Heart left ventricle (tissue), 16 donors: Measurements from ENCODE around the gene SLC9B1. TPM values are rescaled to one million over a fixed set of nuclear protein-coding genes. Genes with fewer than 3 reads are reported as not detected.

Experiments
- ATAC-seq, 4 donors: fragments of 200-7000 bp; cut with Tn5 transposase; one replicate each; pipeline ENCODE4 v1.9.1; 2020 to 2022; ENCODE audit warnings: moderate library complexity in 4 of 4, mild to moderate bottlenecking in 3 of 4, moderate number of reproducible peaks in 1 of 4
- DNase-seq, 5 donors: peaks; one replicate each; pipeline ENCODE4 v3.0.0-alpha.2; 2020
- H3K27ac ChIP-seq, 12 donors: fragments of 200-600 bp; sonication (generic) in 4 of 12; one replicate each; pipeline versions ENCODE4 v1.5.0 to v1.8.0; 2016 to 2022; ENCODE audit warnings: mild to moderate bottlenecking in 2 of 12
- H3K27me3 ChIP-seq, 9 donors: fragments of 200-600 bp; sonication (generic) in 2 of 9; one replicate each; pipeline versions ENCODE4 v1.5.1 to v1.8.0; 2016 to 2022; ENCODE audit warnings: mild to moderate bottlenecking in 3 of 9
- H3K36me3 ChIP-seq, 9 donors: fragments of 200-600 bp; sonication (generic) in 2 of 9; one replicate each; pipeline versions ENCODE4 v1.5.0 to v1.8.0; 2018 to 2022; ENCODE audit warnings: mild to moderate bottlenecking in 2 of 9
- H3K4me1 ChIP-seq, 12 donors: fragments of 200-600 bp; sonication (generic) in 4 of 12; one replicate each; pipeline versions ENCODE4 v1.5.0 to v1.8.0; 2016 to 2022; ENCODE audit warnings: mild to moderate bottlenecking in 3 of 12
- H3K4me3 ChIP-seq, 12 donors: fragments of 200-600 bp; sonication (generic) in 4 of 12; one replicate each; pipeline versions ENCODE4 v1.5.0 to v1.8.0; 2017 to 2022; ENCODE audit warnings: mild to moderate bottlenecking in 9 of 12, moderate library complexity in 4 of 12
- H3K9me3 ChIP-seq, 12 donors: fragments of 200-600 bp; sonication (generic) in 4 of 12; one replicate each; pipeline versions ENCODE4 v1.5.0 to v1.8.0; 2016 to 2022; ENCODE audit warnings: mild to moderate bottlenecking in 1 of 12
- POLR2A ChIP-seq, 2 donors: fragments of 450-650 bp; IDR thresholded peaks; one replicate each; pipeline ENCODE4 v1.6.1; 2017; ENCODE audit warnings: antibody characterized with exemption in 2 of 2, mild to moderate bottlenecking in 2 of 2, moderate library complexity in 2 of 2
- WGBS, 4 donors: extraction: QIAGEN DNeasy Blood & Tissue Kit in 2 of 4; methylation state at CpG; one replicate each; pipeline versions ENCODE4 v1.1.5 to v1.1.7; 2013 to 2018; 5-methylcytosine and 5-hydroxymethylcytosine counted together
- intact Hi-C, 10 donors: fragments of 100-400 bp; cut with DNase I; formaldehyde crosslinking; loops; one replicate each; pipeline versions ENCODE4 v1.11.1 to v1.14.2; 2022
- polyA plus RNA-seq, 2 donors: library from polyadenylated mRNA; stranded (reverse); fragments of 200-250 nt; gene quantifications; one replicate each; pipeline ENCODE4 v1.2.3, GENCODE V29; 2013
- total RNA-seq, 9 donors: library from RNA; depleted of rRNA in 2 of 9; stranded (reverse); fragments of >200 nt in 2 of 9; fragmentation: NEBNext Ultra II Directional in 3 of 9; extraction: Animal tissue kit (Norgen Biotek cat#: 25700) in 3 of 9; gene quantifications; one replicate each; pipeline versions ENCODE4 v1.1.0 to v1.2.4, GENCODE V29; 2016 to 2023
- TF ChIP-seq, protein P1 (sequence below), 12 donors: fragments of 200-600 bp; sonication (generic) in 4 of 12; IDR thresholded peaks; one replicate each; pipeline versions ENCODE4 v1.5.0 to v1.8.0; 2018 to 2022; ENCODE audit warnings: antibody characterized with exemption in 12 of 12, mild to moderate bottlenecking in 5 of 12
- donor health status: ischemic (EF 13 %, LVEDD 7.1; RV severe dilation, severe dysfunction).
- donor health status: healthy with polysubstance abuse.
- donor health status: DM: no; HTN: yes; CAD: no.
- donor health status: DM: no; HTN: no; CAD: no.
- donor health status: ischemic (EF 25% LVEDD 6.9; RV normal size, moderate dysfunction).
- donor health status: ischemic (EF 25% LVEDD 5.7; RV mildly dilated, moderate dysfunction).
- donor health status: healthy.
- donor health status: DM: yes; HTN: yes; CAD: no.
- donor health status: ischemic (EF 35%, LVEDD 5.7; RV mildly dilated, moderate dysfunction).
- donor health status: nonischemic (EF 11% LVEDD 7.7; RV severe dilation, severe dysfunction).
- donor health status: DM: yes; HTN: yes; CAD: no.
- donor health status: PGD.
- donor health status: ischemic (EF 29% LVEDD 5.4; RV normal size, mild dysfunction).
- donor health status: nonischemic (EF 23%, LVEDD 6.1; RV moderate dilation, normal function).

Gene SLC9B1
- total and polyA plus RNA-seq, 11 donors, result 0.07 to 1.8 (median 0.56) TPM; not detected in 3

DNA sequence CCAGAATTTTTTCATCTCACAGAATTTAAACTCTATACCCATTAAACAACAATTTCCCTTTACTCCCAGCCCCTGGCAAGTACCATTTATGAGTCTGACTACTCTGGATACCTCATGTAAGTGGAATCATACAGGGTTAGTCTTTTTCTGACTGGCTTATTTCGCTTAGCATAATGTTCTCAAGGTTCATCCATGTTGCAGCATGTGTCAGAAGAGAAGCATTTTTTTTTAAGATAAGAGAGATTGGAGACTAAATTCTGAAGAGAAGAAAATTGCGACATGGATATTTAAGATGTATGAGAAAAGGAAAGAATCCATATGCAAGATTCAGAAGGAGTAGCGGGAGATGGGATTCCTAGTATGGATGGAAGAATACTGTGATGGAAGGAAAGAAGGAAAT is 11.3 kb upstream of the SLC9B1 start:
- intact Hi-C loops, result no loop called here

DNA sequence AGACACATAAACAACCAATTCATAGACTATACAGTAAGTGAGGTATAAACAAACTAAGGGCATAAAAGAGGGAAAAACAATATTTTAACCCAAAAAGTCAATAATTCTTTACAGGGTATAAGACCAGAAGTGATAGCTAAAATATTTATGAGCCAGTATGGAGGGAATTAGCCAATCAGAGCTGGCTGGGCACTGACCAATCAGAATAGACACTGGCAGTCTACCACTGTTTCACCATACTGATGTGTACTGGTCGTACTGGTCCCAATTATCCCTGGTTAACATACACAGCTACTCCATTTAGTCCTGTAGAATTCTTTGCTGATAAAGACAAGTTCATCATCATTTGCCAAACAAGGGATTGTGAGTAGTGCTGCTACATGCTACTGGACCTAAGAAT is 9.8 kb upstream of the SLC9B1 start:
- Histone ChIP-seq H3K4me1 (no peaks in the 10 kb centered on the region), H3K27me3 (no peaks in the 10 kb centered on the region), H3K36me3 (peaks cover 0 to 28% (median 0%) of the 10 kb centered on the region in 9 donors), H3K9me3 (peaks cover 0 to 9% (median 0%) of the 10 kb centered on the region in 12 donors), H3K27ac (no peak overlapping the region), H3K4me3 (no peak overlapping the region)
- DNase-seq (no peak), ATAC-seq (no peak)
- 90 to 100% (median 96%) methylated on average over 1 of the region's 1 CpG for WGBS, 4 donors
- intact Hi-C loops, result no loop called here
- no peak for TF ChIP-seq POLR2A (IDR thresholded peaks at IDR 0.05)
- TF ChIP-seq, protein P1, sequence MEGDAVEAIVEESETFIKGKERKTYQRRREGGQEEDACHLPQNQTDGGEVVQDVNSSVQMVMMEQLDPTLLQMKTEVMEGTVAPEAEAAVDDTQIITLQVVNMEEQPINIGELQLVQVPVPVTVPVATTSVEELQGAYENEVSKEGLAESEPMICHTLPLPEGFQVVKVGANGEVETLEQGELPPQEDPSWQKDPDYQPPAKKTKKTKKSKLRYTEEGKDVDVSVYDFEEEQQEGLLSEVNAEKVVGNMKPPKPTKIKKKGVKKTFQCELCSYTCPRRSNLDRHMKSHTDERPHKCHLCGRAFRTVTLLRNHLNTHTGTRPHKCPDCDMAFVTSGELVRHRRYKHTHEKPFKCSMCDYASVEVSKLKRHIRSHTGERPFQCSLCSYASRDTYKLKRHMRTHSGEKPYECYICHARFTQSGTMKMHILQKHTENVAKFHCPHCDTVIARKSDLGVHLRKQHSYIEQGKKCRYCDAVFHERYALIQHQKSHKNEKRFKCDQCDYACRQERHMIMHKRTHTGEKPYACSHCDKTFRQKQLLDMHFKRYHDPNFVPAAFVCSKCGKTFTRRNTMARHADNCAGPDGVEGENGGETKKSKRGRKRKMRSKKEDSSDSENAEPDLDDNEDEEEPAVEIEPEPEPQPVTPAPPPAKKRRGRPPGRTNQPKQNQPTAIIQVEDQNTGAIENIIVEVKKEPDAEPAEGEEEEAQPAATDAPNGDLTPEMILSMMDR (IDR thresholded peaks at IDR 0.05), result no peak

More for the DNA sequence above, 11.3 kb upstream of the SLC9B1 start:
- Histone ChIP-seq H3K4me3 (no peak overlapping the region), H3K4me1 (no peaks in the 10 kb centered on the region), H3K9me3 (peaks cover 0 to 14% (median 0%) of the 10 kb centered on the region in 12 donors), H3K27me3 (no peaks in the 10 kb centered on the region), H3K36me3 (peaks cover 0 to 28% (median 0%) of the 10 kb centered on the region in 9 donors), H3K27ac (no peak overlapping the region)
- ATAC-seq, result no peak
- no peak for TF ChIP-seq POLR2A (IDR thresholded peaks at IDR 0.05)
- TF ChIP-seq, protein P1 (IDR thresholded peaks at IDR 0.05), result no peak
- WGBS, 4 donors, result 89 to 94% (median 93%) methylated on average over 3 of the region's 3 CpGs
- DNase-seq, result no peak

DNA sequence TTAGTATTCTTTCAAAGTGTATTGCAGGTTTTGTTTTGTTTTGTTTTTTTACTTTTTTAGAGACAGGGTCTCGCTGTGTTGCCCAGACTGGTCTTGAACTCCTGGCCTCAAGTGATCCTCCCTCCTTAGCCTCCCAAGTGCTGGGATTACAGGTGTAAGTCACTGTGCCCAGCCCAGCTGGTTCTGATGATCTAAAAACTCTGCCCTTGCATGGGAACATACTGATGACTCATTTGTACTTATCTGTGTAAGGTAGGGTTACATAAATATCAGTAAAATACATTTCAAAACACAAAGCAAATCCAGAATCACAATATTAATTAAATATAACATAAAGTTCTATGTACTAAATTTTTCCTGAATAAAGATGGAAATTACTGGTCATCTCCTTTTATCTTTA is 7.4 kb upstream of the SLC9B1 start:
- no peak for DNase-seq
- no peaks in the 10 kb centered on the region for H3K9me3 ChIP-seq
- intact Hi-C loops, result no loop called here
- TF ChIP-seq POLR2A (IDR thresholded peaks at IDR 0.05), result no peak
- TF ChIP-seq, protein P1 (IDR thresholded peaks at IDR 0.05), result no peak
- H3K4me3 ChIP-seq, result no peak overlapping the region
- WGBS, 4 donors, result 97 to 100% (median 99%) methylated on average over 1 of the region's 1 CpG
- peaks cover 0 to 28% (median 0%) of the 10 kb centered on the region in 9 donors for H3K36me3 ChIP-seq
- no peak overlapping the region for H3K27ac ChIP-seq
- no peak for ATAC-seq
- no peaks in the 10 kb centered on the region for H3K4me1 ChIP-seq
- no peaks in the 10 kb centered on the region for H3K27me3 ChIP-seq

DNA sequence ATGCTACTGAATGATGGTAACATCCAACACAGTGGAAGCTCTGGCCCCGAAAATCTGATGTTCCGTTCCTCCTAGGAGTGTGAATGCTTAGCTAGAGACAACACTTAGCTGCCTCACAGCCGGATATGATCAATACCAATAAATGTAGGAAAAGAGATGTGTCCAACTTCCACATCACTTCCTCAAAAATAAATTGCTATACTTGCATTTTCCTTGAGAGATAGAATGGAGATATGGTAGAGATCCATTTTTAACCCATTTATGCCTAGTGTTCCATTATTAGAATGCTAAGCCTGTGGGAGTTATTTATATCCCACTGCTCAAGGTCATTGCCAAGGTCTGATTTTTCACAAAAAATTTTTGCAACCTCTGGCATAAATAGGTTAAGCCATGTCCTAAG is 5.5 kb upstream of the SLC9B1 start:
- peaks cover 0 to 13% (median 0%) of the 10 kb centered on the region in 9 donors for H3K36me3 ChIP-seq
- no peaks in the 10 kb centered on the region for H3K27me3 ChIP-seq
- WGBS, 4 donors, result 96 to 99% (median 98%) methylated on average over 3 of the region's 3 CpGs
- H3K4me3 ChIP-seq, result no peak overlapping the region
- no peaks in the 10 kb centered on the region for H3K9me3 ChIP-seq
- no peak for DNase-seq
- peaks cover 0 to 5% (median 2%) of the 10 kb centered on the region in 12 donors for H3K4me1 ChIP-seq
- TF ChIP-seq, protein P1 (IDR thresholded peaks at IDR 0.05), result no peak
- TF ChIP-seq POLR2A (IDR thresholded peaks at IDR 0.05), result no peak
- no peak overlapping the region for H3K27ac ChIP-seq
- intact Hi-C loops, result no loop called here
- ATAC-seq, result no peak
